ENCODE results near the gene TMEM35B.
"Not testable (repeated sequence)": the region's sequence is repeated elsewhere in the genome, so short reads cannot be mapped to it uniquely, and the experiment has no call there.

The TMEM35B gene

DNA sequence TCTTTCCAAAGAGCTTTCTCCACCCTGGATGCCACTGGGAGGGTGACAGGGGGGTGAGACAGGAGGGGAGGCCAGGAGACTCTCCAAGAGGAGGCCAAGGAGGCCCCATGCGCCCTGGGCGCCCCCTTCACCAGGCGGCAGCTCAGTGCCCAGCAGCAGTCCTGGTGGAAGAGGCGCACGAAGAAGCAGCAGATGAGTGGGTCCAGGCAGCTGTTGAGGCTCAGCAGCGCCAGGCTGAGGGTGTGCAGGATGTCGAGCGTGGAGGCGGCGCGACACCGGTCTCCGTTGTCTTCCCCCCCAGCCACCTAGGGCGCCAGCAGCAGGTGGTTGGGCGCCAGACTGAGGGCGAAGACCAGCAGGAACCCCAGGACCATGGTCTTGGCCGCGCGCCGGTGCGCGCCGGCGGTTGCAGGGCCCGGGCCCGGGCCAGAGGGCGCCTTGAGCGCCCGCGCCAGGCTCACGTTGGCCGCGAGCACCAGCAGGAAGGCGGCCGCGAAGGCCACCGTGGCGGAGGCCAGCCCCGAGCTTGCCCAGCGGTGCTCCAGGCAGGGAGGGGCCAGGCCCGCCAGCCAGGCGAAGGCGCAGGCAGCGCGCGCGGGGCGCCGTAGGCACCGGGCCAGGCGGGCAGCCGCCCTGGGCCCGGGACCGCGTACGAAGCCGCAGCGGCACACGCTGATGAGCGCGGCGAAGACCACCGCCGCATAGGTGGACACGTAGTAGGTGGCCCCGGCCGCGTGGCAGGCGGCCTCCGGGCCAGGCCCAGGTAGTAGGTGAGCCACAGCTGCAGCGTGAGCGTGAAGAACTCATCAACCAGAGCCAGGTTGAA lies 8.6 kb downstream of the TMEM35B start:
- H3K4me3 ChIP-seq (ENCODE audit: low read length): no peak overlapping the region
- TF ChIP-seq, protein P1, sequence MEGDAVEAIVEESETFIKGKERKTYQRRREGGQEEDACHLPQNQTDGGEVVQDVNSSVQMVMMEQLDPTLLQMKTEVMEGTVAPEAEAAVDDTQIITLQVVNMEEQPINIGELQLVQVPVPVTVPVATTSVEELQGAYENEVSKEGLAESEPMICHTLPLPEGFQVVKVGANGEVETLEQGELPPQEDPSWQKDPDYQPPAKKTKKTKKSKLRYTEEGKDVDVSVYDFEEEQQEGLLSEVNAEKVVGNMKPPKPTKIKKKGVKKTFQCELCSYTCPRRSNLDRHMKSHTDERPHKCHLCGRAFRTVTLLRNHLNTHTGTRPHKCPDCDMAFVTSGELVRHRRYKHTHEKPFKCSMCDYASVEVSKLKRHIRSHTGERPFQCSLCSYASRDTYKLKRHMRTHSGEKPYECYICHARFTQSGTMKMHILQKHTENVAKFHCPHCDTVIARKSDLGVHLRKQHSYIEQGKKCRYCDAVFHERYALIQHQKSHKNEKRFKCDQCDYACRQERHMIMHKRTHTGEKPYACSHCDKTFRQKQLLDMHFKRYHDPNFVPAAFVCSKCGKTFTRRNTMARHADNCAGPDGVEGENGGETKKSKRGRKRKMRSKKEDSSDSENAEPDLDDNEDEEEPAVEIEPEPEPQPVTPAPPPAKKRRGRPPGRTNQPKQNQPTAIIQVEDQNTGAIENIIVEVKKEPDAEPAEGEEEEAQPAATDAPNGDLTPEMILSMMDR (conservative IDR thresholded peaks at IDR 0.05; ENCODE audit: low read depth, low read length): no peak
- DNase-seq (ENCODE audit: low read depth): no peak

DNA sequence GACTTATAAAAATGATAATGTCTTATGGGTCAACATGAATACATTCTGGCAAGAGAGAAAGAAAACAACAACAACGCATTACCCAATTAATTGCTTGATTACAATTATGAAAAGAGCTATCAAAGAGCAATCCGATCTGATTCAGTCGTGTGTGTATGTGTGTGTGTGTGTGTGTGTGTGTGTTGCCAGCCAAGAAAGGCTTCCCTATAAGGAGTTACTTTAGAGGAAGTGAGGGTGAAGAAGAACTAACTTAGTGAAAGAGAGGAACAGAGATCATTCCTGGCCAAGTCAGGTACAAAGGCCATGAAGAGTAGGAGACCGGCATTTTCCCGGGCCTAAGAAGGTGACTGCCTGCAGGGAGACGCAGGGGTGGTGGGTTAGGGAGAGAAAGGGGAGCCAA lies 9.4 kb downstream of the TMEM35B start:
- no peak for DNase-seq (ENCODE audit: low read depth)
- H3K4me3 ChIP-seq (ENCODE audit: low read length): no peak overlapping the region
- TF ChIP-seq, protein P1 (conservative IDR thresholded peaks at IDR 0.05; ENCODE audit: low read depth, low read length): no peak

DNA sequence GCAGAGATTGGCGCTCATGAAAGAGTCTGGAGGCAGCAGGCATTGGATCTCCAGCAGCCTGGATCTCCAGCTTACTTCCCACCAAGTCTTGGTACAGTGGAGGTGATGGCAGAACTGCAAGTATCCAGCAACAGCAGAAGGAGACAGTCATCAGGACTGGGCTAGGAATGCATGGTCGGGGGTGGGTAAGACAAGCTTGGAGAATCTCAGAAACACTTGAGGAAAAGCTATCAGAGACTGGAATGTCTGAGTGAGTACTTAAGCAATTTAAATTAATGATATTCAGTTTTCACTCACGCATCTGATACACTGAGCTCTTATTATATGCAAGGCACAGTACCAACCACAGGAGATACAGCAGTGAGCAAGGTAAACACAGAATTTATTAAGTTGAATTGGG lies 9.8 kb downstream of the TMEM35B start:
- H3K4me3 ChIP-seq (ENCODE audit: low read length): no peak overlapping the region
- DNase-seq (ENCODE audit: low read depth): no peak
- TF ChIP-seq, protein P1 (conservative IDR thresholded peaks at IDR 0.05; ENCODE audit: low read depth, low read length): no peak

DNA sequence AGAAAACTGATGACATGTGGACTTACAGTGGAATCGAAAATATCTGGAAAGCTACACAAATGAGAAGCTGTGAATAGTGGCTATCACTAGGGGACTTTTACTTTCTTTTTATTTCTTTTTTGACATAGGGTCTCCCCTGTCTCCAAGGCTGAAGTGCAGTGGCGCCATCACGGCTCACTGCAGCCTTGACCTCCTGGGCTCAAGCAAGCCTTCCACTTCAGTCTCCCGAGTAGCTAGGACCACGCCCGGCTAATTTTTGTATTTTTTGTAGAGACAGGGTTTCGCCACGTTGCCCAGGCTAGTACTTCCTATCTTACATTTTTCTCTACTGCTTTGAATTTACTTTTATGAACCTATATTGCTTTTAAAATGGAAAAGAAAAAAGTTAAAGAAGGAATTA lies 10.5 kb downstream of the TMEM35B start:
- no peak for DNase-seq (ENCODE audit: low read depth)
- TF ChIP-seq, protein P1 (conservative IDR thresholded peaks at IDR 0.05; ENCODE audit: low read depth, low read length): no peak
- H3K4me3 ChIP-seq (ENCODE audit: low read length): no peak overlapping the region

DNA sequence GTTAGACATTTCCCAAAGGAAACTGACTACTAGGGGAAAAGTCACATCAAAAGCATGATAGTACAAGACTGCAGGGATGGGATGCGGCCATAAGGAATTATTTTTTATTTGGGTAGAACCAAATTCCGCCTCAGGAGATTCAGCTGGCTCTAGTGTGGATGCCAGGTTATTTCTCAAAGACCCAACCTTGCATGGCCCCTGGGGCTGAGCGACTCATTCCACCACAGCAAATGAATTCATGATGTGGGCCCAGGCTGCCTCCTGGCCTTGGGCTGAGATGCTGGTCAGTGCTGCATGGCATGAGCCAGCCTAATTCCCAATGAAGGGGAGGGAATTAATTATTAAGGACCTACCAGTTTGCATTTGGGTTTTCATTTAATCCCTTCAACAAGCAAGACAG lies 11.8 kb downstream of the TMEM35B start:
- H3K4me3 ChIP-seq (ENCODE audit: low read length): no peak overlapping the region
- DNase-seq (ENCODE audit: low read depth): no peak
- TF ChIP-seq, protein P1 (conservative IDR thresholded peaks at IDR 0.05; ENCODE audit: low read depth, low read length): no peak

DNA sequence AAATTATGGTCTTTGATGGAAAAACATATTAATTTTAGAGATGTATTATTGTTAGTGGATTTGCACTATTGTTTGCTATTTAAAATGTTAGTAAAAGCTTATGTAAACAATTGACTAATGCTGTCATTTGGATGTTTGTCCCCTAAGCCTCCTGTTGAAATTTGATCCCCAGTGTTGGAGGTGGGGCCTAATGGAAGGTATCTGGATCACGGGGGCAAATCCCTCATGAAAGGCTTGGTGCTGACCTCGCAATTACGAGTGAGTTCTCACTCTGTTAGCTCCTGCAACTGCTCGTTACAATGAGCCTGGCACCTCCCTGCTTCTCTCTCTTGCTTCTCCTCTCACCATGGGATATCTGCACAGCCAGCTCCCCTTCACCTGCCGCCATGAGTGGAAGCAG lies 14.3 kb downstream of the TMEM35B start:
- H3K4me3 ChIP-seq (ENCODE audit: low read length): no peak overlapping the region
- no peak for DNase-seq (ENCODE audit: low read depth)
- TF ChIP-seq, protein P1 (conservative IDR thresholded peaks at IDR 0.05; ENCODE audit: low read depth, low read length): no peak

DNA sequence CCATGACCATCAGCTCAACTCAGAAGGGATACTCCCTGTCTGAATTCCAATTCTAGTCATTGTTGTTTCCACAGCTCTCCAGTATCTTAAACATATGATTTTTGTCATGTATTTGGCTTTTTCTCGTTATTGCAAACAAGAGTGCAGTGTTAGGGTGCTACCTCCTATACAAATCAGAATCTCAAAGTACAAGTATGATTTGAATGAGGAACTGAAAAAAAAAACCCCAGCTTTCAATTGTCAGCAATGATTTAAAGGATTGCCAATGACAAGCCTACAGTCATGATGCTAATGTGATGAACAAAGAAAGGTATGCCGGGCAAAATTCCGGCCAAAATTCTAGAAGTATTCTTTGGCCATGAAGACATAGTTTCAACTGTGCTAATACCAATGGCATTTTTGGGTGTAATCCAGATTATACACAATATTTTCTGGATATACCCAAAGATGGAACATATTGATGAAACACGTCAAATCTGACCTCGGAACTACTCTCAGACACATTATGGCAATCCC lies 14.9 kb downstream of the TMEM35B start:
- H3K4me3 ChIP-seq (ENCODE audit: low read length): no peak overlapping the region
- TF ChIP-seq, protein P1 (conservative IDR thresholded peaks at IDR 0.05; ENCODE audit: low read depth, low read length): no peak
- no peak for DNase-seq (ENCODE audit: low read depth)

DNA sequence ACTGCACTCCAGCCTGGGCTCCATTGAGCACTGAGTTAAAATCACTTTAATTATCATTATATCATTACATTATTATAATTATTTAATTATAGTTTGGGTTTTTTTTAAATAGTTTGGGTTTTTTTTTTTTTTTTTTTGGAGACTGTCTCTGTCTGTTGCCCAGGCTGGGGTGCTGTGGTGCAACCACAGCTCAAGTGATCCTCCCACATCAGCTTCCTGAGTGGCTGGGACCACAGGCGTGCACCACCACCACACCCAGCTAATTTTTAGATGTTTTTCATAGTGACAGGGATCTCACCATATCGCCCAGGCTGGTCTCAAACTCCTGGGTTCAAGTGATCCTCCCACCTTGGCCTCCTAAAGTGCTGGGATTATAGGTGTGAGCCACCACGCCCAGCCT lies 16.9 kb downstream of the TMEM35B start:
- DNase-seq (ENCODE audit: low read depth); H3K4me3 ChIP-seq (ENCODE audit: low read length): not testable (repeated sequence)

DNA sequence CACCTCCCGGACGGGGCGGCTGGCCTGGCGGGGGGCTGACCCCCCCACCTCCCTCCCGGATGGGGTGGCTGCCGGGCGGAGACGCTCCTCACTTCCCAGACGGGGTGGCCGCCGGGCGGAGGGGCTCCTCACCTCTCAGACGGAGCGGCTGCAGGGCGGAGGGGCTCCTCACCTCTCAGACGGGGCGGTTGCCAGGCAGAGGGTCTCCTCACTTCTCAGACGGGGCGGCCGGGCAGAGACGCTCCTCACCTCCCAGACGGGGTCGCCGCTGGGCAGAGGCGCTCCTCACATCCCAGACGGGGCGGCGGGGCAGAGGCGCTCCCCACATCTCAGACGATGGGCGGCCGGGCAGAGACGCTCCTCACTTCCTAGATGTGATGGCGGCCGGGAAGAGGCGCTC lies 17.5 kb downstream of the TMEM35B start:
- not testable (repeated sequence) for DNase-seq (ENCODE audit: low read depth); H3K4me3 ChIP-seq (ENCODE audit: low read length)
